Stimulated activated CD4-positive, alpha-beta T cell treated with anti-CD3 and anti-CD28 coated beads, Interleukin-12 subunit alpha, Interleukin-12 subunit beta, amount 100 ng/mL, for 48 hours (primary cell): Measurements from ENCODE around the gene CDH22.

Experiments used
- DNase-seq, 3 donors: peaks; one replicate each; pipeline ENCODE4 v3.0.0-alpha.2; 2020; ENCODE audit warnings: low read depth in 2 of 3, low spot score in 1 of 3

Gene CDH22

DNA sequence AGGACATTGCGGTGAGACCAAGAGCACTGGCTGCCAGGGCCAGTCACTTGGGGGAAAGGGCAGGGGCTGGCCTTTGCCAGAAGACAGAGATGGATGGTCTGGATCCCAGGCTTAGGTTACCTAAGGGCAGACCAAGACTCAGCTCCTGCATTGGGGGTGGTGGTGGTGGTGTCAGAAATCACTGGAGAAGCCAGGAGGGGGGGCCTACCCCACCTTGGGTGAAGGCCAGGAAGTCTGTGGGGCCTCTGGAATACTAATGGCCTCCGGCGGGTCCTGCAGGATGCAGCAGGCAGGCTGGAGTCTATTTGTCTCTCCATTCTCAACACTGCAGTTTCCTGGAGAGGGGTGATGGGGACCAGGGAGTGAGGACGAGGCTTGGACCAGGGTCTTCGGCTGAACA is 157.4 kb downstream of the CDH22 start:
- DNase-seq, result no peak

DNA sequence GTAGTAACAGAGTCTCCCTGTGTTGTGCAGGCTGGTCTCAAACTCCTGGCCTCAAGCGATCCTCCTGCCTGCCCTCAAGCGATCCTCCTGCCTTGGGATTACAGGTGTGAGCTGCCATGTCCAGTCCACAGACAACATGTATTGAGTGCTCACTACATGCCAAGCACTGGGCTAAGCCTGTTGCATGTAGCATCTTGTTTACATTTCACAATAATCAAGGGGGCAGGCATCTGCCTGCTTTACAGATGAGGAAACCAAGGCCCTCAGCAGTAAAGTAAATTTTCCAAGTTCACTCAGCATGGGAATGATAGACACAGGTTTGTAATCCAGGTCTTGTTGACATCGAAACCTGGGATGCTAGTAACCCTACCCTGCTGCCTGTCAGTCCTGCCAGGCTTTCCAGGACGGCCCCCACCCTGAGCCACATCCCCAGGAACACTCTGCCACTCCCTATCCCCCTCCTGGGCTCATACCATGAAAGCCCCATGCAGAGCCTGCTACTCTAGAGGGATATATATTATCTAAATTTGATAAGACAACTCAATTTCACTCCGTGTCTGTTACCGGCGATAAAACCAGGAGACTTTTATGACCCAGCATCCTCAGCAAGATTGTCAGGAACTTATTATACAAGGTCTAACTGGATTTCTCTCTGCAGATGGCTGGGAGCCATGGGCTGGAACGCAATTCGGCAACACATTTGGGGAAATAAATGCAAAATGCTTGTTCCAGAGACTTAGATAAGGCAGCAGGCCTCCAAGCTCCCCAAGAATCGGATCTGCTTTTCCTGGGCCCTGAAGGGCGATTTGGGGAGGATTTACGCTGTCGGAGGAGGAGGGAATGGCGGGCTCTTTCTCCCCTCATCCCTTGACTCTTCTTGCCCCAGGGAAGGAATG is 159.7 kb downstream of the CDH22 start:
- no peak for DNase-seq

DNA sequence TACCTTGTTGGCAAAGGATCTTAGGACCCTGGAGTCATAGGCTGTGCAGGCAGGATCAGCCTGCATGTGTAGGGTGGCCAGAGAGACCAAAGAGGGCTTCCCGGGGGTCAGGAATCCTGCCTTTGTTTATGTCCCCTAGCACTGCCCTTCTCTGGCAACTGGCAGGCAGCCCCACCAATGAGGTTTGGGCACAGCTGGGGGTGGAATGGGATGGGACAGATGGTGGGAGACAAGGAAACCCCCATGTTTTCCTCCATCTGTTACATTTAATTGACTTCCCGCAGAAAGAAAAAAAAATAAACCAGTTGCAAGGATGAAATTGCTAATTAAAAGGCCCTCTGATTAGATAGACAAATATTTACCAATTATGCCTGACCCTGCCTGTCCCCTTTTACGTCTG is 162.6 kb downstream of the CDH22 start:
- no peak for DNase-seq

GRCh38 chr20:46144432-46145025 is 163.8 kb downstream of the CDH22 start:
- DNase-seq, result no peak

DNA sequence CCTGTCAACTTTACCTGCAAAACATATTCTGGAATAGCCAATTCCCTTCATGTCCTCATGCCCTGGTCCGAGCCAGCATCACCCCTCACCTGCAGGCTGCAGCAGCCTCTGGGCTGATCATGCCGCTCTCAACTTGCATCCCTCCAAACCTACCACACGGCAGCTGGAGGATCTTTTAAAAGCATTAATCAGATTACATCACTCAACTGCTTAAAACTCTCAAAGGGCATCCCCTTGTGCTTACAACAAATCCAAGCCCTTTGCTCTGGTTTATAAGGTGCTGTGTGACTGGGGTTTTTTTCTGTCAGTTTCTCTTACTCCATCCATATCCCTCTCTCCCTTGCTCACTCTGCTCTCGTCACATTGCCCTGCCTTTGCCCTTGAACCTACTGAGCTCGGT is 166.2 kb downstream of the CDH22 start:
- no peak for DNase-seq

DNA sequence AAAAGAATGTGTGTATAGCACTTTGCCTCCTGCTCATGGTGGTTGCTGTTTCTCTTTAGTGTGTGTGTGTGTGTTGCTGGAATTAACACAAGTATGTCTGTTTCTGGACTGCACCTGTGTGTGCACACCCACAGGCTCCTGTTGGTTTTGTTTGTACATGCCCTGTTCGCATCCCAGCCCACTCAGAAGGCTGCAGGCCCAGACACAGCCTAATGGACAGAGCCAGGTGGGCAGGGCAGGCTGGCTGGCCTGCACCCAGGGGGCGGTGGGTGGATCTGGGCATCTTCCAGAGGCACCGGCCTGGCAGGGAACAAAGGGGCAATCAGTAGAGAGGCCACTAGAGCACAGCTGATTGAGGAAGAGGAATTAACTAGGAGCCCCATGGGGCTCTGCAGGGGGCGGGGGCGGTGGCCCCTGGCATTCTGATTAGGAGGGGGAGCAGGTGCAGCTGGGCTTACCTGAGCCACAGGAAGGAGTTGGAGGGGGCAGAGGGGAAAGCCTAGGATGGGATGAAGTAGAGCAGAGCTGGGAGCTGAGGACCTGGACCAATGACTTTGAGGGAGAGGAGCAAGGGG is 168.3 kb downstream of the CDH22 start:
- no peak for DNase-seq

- DNase-seq, result no peak
Measured at GRCh38 chr20:46139266-46139889, 168.9 kb downstream of the CDH22 start.

DNA sequence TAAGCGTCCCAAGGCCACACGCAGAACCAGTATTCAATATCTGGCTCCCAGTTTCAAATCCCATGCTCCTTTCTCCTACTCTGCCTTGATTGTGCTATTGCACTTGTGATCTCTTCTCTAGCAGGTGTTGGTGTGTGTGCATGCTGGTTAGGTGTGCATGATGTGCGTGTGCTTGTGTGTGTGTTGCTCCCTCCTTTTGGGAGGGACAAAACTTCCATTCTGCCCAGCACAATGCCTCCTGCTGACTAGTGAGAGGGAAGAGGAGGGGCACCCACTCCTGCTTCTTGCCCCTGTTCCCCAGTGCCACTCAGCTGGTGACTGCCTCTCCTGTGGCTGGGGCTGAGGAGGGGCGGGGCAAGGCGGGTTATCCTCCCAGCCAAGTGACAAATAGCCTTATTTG is 170.5 kb downstream of the CDH22 start:
- DNase-seq, result no peak

DNA sequence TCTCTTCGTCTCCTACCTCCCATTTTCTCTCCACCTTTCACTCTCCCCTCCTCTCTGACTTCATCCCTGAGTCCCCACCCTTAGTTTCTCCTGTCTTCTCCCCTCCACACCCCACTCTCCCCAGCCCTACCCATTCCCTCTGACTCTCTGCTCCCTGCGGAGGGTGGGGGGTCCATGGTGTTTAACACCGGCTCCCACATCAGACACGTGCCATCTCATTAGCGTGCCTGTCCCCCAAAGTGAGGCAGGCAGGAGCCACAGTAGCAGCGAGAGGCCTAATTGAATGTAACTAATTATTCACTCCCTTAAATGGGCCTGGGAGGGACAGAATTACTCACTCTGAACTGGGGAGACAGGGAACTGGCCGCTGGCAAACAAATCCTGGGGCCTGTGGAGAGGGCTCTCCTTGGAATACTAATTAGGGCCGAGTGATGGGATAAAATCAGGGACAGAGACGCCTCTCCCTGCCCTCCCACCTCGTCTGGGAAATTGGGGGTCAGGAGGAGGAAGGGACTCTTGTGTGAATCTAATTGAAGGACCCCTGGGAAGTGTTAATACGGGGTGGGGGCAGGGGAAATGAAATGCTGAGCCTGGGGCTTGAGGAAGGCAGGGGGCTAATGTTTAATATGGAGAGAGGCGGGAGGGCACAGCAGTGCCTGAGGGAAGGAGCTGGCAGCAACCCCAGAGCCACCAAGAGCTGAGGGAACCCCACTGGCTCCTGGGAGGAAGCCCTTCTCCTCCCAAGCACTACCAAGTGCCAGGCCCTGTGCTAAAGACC is 172.3 kb downstream of the CDH22 start:
- DNase-seq, result no peak

- no peak for DNase-seq
Measured at GRCh38 chr20:46134716-46135115, 173.6 kb downstream of the CDH22 start.

DNA sequence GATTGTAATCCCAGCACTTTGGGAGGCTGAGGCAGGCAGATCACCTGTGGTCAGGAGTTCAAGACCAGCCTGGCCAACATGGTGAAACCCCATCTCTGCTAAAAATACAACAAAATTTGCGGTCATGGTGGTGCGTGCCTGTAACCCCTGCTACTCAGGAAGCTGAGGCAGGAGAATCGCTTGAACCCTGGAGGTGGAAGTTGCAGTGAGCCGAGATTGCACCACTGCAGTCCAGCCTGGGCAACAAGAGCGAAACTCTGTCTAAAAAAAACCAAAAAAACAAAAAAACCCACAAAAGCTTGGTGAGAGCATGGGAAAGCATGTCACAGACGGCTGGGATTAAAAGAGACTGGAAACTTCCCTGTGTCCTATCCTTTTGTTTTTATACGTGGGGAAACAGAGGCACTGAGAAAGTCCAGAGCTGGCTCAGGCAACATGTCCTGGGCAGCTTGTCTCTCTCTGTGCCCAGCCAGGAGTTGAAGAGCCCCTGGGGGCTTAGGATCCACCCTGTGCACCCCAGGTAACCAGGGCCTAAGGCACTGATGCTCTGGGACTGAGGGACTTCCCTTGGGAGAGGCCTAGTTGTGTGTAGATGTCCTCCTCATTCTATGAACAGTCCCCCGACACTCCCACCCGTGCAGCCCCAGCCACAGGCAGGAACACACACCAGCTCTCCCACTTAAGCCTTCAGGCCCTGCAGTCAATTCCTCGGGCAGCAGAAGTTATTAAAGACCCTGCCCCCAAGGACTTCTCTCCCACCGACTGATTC is 174.2 kb downstream of the CDH22 start:
- DNase-seq, result no peak

DNA sequence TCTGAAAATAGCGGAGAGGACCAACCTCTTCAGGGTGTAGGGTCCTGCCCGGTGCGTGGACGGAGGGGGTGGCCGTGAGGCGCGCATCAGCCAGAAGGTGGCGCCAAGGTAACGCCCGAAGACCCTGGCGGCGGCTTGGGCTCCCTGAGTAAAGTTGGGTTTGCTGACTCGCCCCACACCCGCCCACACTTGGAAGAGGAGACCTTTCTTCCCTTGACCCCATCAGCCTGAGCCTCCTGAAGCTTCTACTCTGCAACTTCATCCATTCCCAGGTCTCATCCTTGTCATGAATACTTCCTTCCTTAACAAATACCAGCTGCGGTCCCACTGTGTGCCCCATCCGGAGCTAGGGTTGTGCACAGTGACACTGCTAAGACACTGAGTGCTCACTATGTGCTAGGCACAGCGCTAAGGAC is 175.6 kb downstream of the CDH22 start:
- peak; percentile 41 to 67 (median 55) for DNase-seq

GRCh38 chr20:46131396-46131795 is 176.9 kb downstream of the CDH22 start:
- DNase-seq, result no peak

- DNase-seq, result no peak
Measured at GRCh38 chr20:46130534-46130933, 177.8 kb downstream of the CDH22 start.

GRCh38 chr20:46129955-46130481 is 178.3 kb downstream of the CDH22 start:
- no peak for DNase-seq

- DNase-seq, result no peak
Measured at GRCh38 chr20:46128310-46129151, 179.8 kb downstream of the CDH22 start.

DNA sequence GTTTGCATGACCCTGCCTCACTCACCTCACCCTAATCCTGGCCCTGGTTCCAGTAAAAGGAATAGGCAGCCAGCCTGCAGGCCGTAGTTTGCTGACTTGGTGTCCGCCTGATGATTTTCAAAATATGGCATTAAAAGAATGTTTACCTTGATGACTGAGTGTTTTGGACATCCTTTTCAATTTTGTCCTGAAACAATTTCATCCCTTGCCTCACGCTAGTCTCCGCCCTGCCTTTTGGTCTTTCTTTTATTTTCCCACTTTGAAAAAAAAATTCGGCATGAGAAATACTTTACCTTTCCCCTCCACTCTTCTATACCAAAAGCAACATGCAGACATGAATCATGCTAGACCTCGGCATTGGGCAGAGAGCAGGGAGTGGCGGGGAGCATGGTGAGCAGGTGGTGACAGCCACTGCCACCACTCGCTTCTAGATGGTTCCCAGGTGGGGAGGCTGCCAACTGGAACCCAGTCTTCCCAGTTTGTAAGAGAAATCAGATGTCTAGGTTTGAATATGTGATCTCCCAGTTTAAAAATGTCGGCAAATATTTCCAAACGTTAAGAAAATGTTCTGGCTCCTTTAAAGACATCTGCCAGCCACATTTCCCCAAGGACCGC is 180.8 kb downstream of the CDH22 start:
- DNase-seq, result no peak

- no peak for DNase-seq
Measured at GRCh38 chr20:46126440-46127056, 181.8 kb downstream of the CDH22 start.
